Liver (tissue), 9 donors: ENCODE results near the gene EEFSEC. TPM values are rescaled to one million over a fixed set of nuclear protein-coding genes. Genes with fewer than 3 reads are reported as not detected.
A peak's percentile ranks its signal among the peaks of the same experiment; 100 is the strongest.

Source experiments
- DNase-seq: peaks from one replicate; pipeline ENCODE4 v3.0.0-alpha.2; 2017; ENCODE audit warnings: low spot score
- H3K27ac ChIP-seq, 2 donors: one replicate each; pipeline ENCODE4 v1.7.0; 2013; ENCODE audit warnings: inconsistent platforms in 2 of 2, low read length in 2 of 2, control low read depth in 1 of 2, low read depth in 1 of 2, mild to moderate bottlenecking in 1 of 2
- H3K27me3 ChIP-seq, 4 donors: one replicate each; pipeline versions ENCODE4 v1.6.1 to v1.7.0; 2013; ENCODE audit warnings: low read length in 3 of 4, inconsistent platforms in 1 of 4, mild to moderate bottlenecking in 1 of 4, moderate library complexity in 1 of 4; ENCODE audit not compliant: control insufficient read depth in 4 of 4, insufficient read depth in 4 of 4
- H3K36me3 ChIP-seq, 4 donors: one replicate each; pipeline versions ENCODE4 v1.6.1 to v1.7.0; 2013; ENCODE audit warnings: low read length in 3 of 4, mild to moderate bottlenecking in 3 of 4, low read depth in 1 of 4, moderate library complexity in 1 of 4; ENCODE audit not compliant: control insufficient read depth in 4 of 4, insufficient read depth in 3 of 4
- H3K4me1 ChIP-seq, 4 donors: one replicate each; pipeline versions ENCODE4 v1.6.1 to v1.7.0; 2013; ENCODE audit warnings: low read length in 3 of 4, mild to moderate bottlenecking in 3 of 4, moderate library complexity in 1 of 4; ENCODE audit not compliant: control insufficient read depth in 4 of 4, insufficient read depth in 4 of 4
- H3K4me3 ChIP-seq, 3 donors: one replicate each; pipeline versions ENCODE4 v1.6.1 to v1.7.0; 2013; ENCODE audit warnings: low read length in 3 of 3, control low read depth in 1 of 3, low read depth in 1 of 3, mild to moderate bottlenecking in 1 of 3
- H3K9ac ChIP-seq, 2 donors: one replicate each; pipeline ENCODE4 v1.7.0; 2013; ENCODE audit warnings: low read length in 2 of 2, mild to moderate bottlenecking in 2 of 2, moderate library complexity in 2 of 2, control low read depth in 1 of 2, low read depth in 1 of 2
- H3K9me3 ChIP-seq, 4 donors: one replicate each; pipeline versions ENCODE4 v1.6.1 to v1.7.0; 2013; ENCODE audit warnings: low read length in 3 of 4; ENCODE audit not compliant: control insufficient read depth in 4 of 4
- FOXA1 ChIP-seq: IDR thresholded peaks from 2 replicates; pipeline ENCODE4 v1.6.1; 2016; ENCODE audit warnings: antibody characterized with exemption
- FOXA2 ChIP-seq: IDR thresholded peaks from 2 replicates; pipeline ENCODE4 v1.6.1; 2016; ENCODE audit warnings: antibody characterized with exemption
- GABPA ChIP-seq, 2 donors: IDR thresholded peaks in 1 of 2; conservative IDR thresholded peaks in 1 of 2; 2 replicates each; pipeline ENCODE4 v1.6.1; 2016; ENCODE audit warnings: antibody characterized with exemption in 2 of 2, mild to moderate bottlenecking in 1 of 2, moderate library complexity in 1 of 2
- HNF4A ChIP-seq, 2 donors: conservative IDR thresholded peaks; 2 replicates each; pipeline ENCODE4 v1.6.1; 2016; ENCODE audit warnings: antibody characterized with exemption in 2 of 2, mild to moderate bottlenecking in 2 of 2
- HNF4G ChIP-seq: IDR thresholded peaks from 2 replicates; pipeline ENCODE4 v1.6.1; 2016; ENCODE audit warnings: antibody characterized with exemption
- JUND ChIP-seq, 2 donors: IDR thresholded peaks; 2 replicates each; pipeline ENCODE4 v1.6.1; 2016; ENCODE audit warnings: antibody characterized with exemption in 2 of 2
- MAX ChIP-seq: IDR thresholded peaks from 2 replicates; pipeline ENCODE4 v1.6.1; 2016; ENCODE audit warnings: antibody characterized with exemption
- NR2F2 ChIP-seq: IDR thresholded peaks from 2 replicates; pipeline ENCODE4 v1.6.1; 2016; ENCODE audit warnings: antibody characterized with exemption
- RAD21 ChIP-seq, 2 donors: IDR thresholded peaks; 2 replicates each; pipeline ENCODE4 v1.6.1; 2016; ENCODE audit warnings: antibody characterized with exemption in 2 of 2, mild to moderate bottlenecking in 2 of 2
- RXRA ChIP-seq, 2 donors: IDR thresholded peaks; 2 replicates each; pipeline ENCODE4 v1.6.1; 2017 to 2018; ENCODE audit warnings: antibody characterized with exemption in 2 of 2, mild to moderate bottlenecking in 1 of 2
- SP1 ChIP-seq: IDR thresholded peaks from 2 replicates; pipeline ENCODE4 v1.6.1; 2018; ENCODE audit warnings: antibody characterized with exemption, mild to moderate bottlenecking
- TAF1 ChIP-seq: conservative IDR thresholded peaks from 2 replicates; pipeline ENCODE4 v1.6.1; 2016; ENCODE audit warnings: antibody characterized with exemption, mild to moderate bottlenecking
- YY1 ChIP-seq: IDR thresholded peaks from 2 replicates; pipeline ENCODE4 v1.6.1; 2016; ENCODE audit warnings: antibody characterized with exemption, mild to moderate bottlenecking
- WGBS: extraction: QIAGEN DNeasy Blood & Tissue Kit; methylation state at CpG from one replicate; pipeline ENCODE4 v1.1.7; 2013; 5-methylcytosine and 5-hydroxymethylcytosine counted together
- polyA plus RNA-seq, 2 donors: library from polyadenylated mRNA; stranded (reverse) in 1 of 2; unstranded in 1 of 2; fragments of 200-250 nt in 1 of 2; fragments of >200 nt in 1 of 2; fragmentation: Nextera tagmentation in 1 of 2; extraction: Ambion mirVana in 1 of 2; gene quantifications; one replicate each; pipeline versions ENCODE4 v1.2.1 to v1.2.3, GENCODE V29; 2013 to 2015
- total RNA-seq, 2 donors: library from RNA; depleted of rRNA; stranded (reverse); fragments of >200 nt; gene quantifications; one replicate each; pipeline ENCODE4 v1.2.3, GENCODE V29; 2014
- TF ChIP-seq, protein P1 (sequence below): IDR thresholded peaks from 2 replicates; pipeline ENCODE4 v1.6.1; 2016; ENCODE audit warnings: antibody characterized with exemption
- TF ChIP-seq, protein P2 (sequence below): IDR thresholded peaks from 2 replicates; pipeline ENCODE4 v1.6.1; 2016; ENCODE audit warnings: antibody characterized with exemption, mild to moderate bottlenecking
- TF ChIP-seq, protein P3 (sequence below): IDR thresholded peaks from 2 replicates; pipeline ENCODE4 v1.6.1; 2016; ENCODE audit warnings: antibody characterized with exemption
- donor health status: healthy.
- donor health status: healthy.
- donor health status: healthy.
- donor health status: healthy.
- donor health status: healthy.

Gene EEFSEC
- total and polyA plus RNA-seq, 4 donors: 8.4 to 13.1 (median 10.7) TPM

DNA sequence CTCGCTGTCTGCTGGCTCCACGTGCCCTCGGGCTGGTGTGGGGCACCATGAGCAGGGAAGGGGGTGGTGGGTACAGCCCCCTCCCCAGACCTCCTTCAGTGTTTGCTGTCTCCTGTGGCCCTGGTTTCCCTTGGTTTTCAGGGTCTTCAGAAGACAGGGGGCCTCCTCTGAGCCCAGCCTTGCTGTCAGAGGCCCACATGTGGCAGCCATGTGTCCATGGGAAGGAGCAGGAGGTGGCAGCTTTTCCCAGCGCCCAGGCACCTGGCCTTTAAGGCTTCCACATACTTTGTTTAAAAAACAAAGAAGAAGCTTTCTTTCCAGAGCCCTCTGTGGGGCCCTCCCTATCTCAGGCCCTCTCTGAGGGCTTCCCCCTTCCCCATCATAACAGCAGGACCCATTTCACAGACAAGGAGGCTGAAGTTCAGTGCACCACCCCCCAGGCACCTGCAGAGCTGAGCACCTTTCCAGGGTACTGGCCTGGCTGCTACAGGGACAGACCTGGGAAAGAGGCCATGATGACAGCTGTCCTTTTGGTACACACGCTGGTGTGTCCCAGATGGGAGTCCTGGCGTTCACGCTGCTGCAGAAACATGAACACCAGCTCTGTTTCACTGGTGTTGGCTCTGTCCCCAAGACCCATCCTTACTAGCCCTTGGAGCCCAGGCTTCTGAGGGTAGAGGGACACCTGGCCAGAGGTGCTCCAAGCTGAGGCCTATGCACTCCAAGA, 239.7 kb downstream of the EEFSEC start (continued):
- TF ChIP-seq HNF4G: no peak
- no peak for TF ChIP-seq TAF1

- H3K4me3 ChIP-seq: no peak overlapping the region
- no peak overlapping the region for H3K9ac ChIP-seq
- H3K27ac ChIP-seq: no peak overlapping the region
- H3K36me3 ChIP-seq: peaks cover 0 to 2% (median 0%) of the 10 kb centered on the region in 4 donors
- H3K27me3 ChIP-seq: no peaks in the 10 kb centered on the region
- DNase-seq: peak; percentile 73
- 98% methylated on average over 9 of the region's 9 CpGs for WGBS
- no peaks in the 10 kb centered on the region for H3K4me1 ChIP-seq
- TF ChIP-seq HNF4G (no peak), FOXA1 (no peak), SP1 (no peak), HNF4A (conservative IDR thresholded peaks at IDR 0.05) (no peak), TAF1 (no peak), RXRA (IDR thresholded peaks at IDR 0.05) (no peak)
- TF ChIP-seq, protein P1, sequence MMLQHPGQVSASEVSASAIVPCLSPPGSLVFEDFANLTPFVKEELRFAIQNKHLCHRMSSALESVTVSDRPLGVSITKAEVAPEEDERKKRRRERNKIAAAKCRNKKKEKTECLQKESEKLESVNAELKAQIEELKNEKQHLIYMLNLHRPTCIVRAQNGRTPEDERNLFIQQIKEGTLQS: no peak
- TF ChIP-seq, protein P2, sequence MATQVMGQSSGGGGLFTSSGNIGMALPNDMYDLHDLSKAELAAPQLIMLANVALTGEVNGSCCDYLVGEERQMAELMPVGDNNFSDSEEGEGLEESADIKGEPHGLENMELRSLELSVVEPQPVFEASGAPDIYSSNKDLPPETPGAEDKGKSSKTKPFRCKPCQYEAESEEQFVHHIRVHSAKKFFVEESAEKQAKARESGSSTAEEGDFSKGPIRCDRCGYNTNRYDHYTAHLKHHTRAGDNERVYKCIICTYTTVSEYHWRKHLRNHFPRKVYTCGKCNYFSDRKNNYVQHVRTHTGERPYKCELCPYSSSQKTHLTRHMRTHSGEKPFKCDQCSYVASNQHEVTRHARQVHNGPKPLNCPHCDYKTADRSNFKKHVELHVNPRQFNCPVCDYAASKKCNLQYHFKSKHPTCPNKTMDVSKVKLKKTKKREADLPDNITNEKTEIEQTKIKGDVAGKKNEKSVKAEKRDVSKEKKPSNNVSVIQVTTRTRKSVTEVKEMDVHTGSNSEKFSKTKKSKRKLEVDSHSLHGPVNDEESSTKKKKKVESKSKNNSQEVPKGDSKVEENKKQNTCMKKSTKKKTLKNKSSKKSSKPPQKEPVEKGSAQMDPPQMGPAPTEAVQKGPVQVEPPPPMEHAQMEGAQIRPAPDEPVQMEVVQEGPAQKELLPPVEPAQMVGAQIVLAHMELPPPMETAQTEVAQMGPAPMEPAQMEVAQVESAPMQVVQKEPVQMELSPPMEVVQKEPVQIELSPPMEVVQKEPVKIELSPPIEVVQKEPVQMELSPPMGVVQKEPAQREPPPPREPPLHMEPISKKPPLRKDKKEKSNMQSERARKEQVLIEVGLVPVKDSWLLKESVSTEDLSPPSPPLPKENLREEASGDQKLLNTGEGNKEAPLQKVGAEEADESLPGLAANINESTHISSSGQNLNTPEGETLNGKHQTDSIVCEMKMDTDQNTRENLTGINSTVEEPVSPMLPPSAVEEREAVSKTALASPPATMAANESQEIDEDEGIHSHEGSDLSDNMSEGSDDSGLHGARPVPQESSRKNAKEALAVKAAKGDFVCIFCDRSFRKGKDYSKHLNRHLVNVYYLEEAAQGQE: no peak
- TF ChIP-seq, protein P3, sequence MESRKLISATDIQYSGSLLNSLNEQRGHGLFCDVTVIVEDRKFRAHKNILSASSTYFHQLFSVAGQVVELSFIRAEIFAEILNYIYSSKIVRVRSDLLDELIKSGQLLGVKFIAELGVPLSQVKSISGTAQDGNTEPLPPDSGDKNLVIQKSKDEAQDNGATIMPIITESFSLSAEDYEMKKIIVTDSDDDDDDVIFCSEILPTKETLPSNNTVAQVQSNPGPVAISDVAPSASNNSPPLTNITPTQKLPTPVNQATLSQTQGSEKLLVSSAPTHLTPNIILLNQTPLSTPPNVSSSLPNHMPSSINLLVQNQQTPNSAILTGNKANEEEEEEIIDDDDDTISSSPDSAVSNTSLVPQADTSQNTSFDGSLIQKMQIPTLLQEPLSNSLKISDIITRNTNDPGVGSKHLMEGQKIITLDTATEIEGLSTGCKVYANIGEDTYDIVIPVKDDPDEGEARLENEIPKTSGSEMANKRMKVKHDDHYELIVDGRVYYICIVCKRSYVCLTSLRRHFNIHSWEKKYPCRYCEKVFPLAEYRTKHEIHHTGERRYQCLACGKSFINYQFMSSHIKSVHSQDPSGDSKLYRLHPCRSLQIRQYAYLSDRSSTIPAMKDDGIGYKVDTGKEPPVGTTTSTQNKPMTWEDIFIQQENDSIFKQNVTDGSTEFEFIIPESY: no peak
- H3K9me3 ChIP-seq: no peaks in the 10 kb centered on the region
Measured at GRCh38 chr3:128394033-128394432, 240.8 kb downstream of the EEFSEC start.

GRCh38 chr3:128395046-128395445, 241.8 kb downstream of the EEFSEC start:
- Histone ChIP-seq H3K4me1 (no peaks in the 10 kb centered on the region), H3K36me3 (peaks cover 0 to 2% (median 0%) of the 10 kb centered on the region in 4 donors), H3K27ac (no peak overlapping the region), H3K9ac (no peak overlapping the region), H3K4me3 (no peak overlapping the region), H3K9me3 (no peaks in the 10 kb centered on the region), H3K27me3 (no peaks in the 10 kb centered on the region)
- WGBS: 94% methylated on average over 6 of the region's 6 CpGs
- no peak for DNase-seq
- TF ChIP-seq JUND (IDR thresholded peaks at IDR 0.05) (no peak), MAX (no peak), FOXA2 (no peak), YY1 (no peak), RAD21 (IDR thresholded peaks at IDR 0.05) (no peak), GABPA (IDR thresholded peaks at IDR 0.05 in 1 of 2, conservative IDR thresholded peaks at IDR 0.05 in 1 of 2) (no peak), NR2F2 (no peak), HNF4A (conservative IDR thresholded peaks at IDR 0.05) (no peak), TAF1 (no peak)
- TF ChIP-seq, protein P2: no peak
- TF ChIP-seq, protein P3: no peak
